Gastrocnemius medialis (tissue), 4 donors: ENCODE measurements around the gene ABCC10. TPM values are rescaled to one million over a fixed set of nuclear protein-coding genes. Genes with fewer than 3 reads are reported as not detected.

Source experiments
- ATAC-seq, 2 donors: fragments of 150-250 bp; one replicate each; pipeline ENCODE4 v1.9.1; 2016
- DNase-seq, 2 donors: peaks; one replicate each; pipeline ENCODE4 v3.0.0-alpha.2; 2019
- H3K27ac ChIP-seq, 4 donors: fragments of 200-600 bp; sonication (generic); 1 replicate in 1 of 4; 2 replicates in 3 of 4; pipeline ENCODE4 v1.5.1; 2016 to 2018; ENCODE audit warnings: mild to moderate bottlenecking in 2 of 4, moderate library complexity in 1 of 4
- H3K27me3 ChIP-seq, 3 donors: fragments of 200-600 bp; sonication (generic) in 2 of 3; 1 replicate in 1 of 3; 2 replicates in 2 of 3; pipeline versions ENCODE4 v1.5.1 to v1.6.0; 2016 to 2019; ENCODE audit warnings: mild to moderate bottlenecking in 1 of 3, moderate library complexity in 1 of 3
- H3K36me3 ChIP-seq, 2 donors: fragments of 200-600 bp; sonication (generic) in 1 of 2; one replicate each; pipeline ENCODE4 v1.5.1; 2017 to 2018
- H3K4me1 ChIP-seq, 2 donors: fragments of 200-600 bp; sonication (generic) in 1 of 2; one replicate each; pipeline ENCODE4 v1.5.1; 2016 to 2017; ENCODE audit warnings: mild to moderate bottlenecking in 2 of 2
- H3K4me3 ChIP-seq, 4 donors: fragments of 200-600 bp; sonication (generic) in 3 of 4; 1 replicate in 1 of 4; 2 replicates in 3 of 4; pipeline ENCODE4 v1.5.1; 2016 to 2019; ENCODE audit warnings: mild to moderate bottlenecking in 2 of 4
- H3K9me3 ChIP-seq, 3 donors: fragments of 200-600 bp; sonication (generic) in 2 of 3; 1 replicate in 1 of 3; 2 replicates in 2 of 3; pipeline ENCODE4 v1.5.1; 2016 to 2019
- POLR2A ChIP-seq, 2 donors: fragments of 450-650 bp; IDR thresholded peaks; one replicate each; pipeline ENCODE4 v1.6.1; 2017; ENCODE audit warnings: antibody characterized with exemption in 2 of 2, mild to moderate bottlenecking in 2 of 2, moderate library complexity in 2 of 2
- in situ Hi-C, 4 donors: fragments of 200-750 bp; cut with MboI; loops; one replicate each; pipeline versions ENCODE4 v1.15.0 to v1.8.0; 2017; ENCODE audit warnings: low sequenced_read_pairs in 4 of 4
- intact Hi-C: fragments of 100-400 bp; cut with DNase I; formaldehyde crosslinking; loops from one replicate; pipeline ENCODE4 v1.15.1; 2023; ENCODE audit warnings: low total_unique reads
- total RNA-seq, 4 donors: library from RNA; depleted of rRNA; stranded (reverse); fragments of >200 nt; gene quantifications; one replicate each; pipeline versions ENCODE4 v1.1.0 to v1.2.3, GENCODE V29; 2016
- TF ChIP-seq, protein P1 (sequence below), 5 experiments: fragments of 450-650 bp in 3 of 5; fragments of 200-600 bp in 2 of 5; sonication (generic) in 2 of 5; IDR thresholded peaks in 4 of 5; conservative IDR thresholded peaks in 1 of 5; 1 replicate in 4 of 5; 2 replicates in 1 of 5; pipeline ENCODE4 v1.5.1; 2016 to 2019; ENCODE audit warnings: antibody characterized with exemption in 5 of 5, mild to moderate bottlenecking in 3 of 5, moderate library complexity in 3 of 5

Gene ABCC10
- total RNA-seq, 4 donors from 2014 or later: 5.3 to 11.8 (median 8.6) TPM

GRCh38 chr6:43435682-43436437, 8.5 kb downstream of the ABCC10 start:
- H3K27ac ChIP-seq: no peak overlapping the region
- H3K27me3 ChIP-seq: no peaks in the 10 kb centered on the region
- ATAC-seq (no peak), DNase-seq (no peak)
- H3K4me3 ChIP-seq: no peak overlapping the region
- in situ Hi-C loops (no loop called here), intact Hi-C loops (no loop called here)
- H3K36me3 ChIP-seq: peaks cover 0 to 40% of the 10 kb centered on the region in 2 donors
- no peaks in the 10 kb centered on the region for H3K4me1 ChIP-seq
- H3K9me3 ChIP-seq: no peaks in the 10 kb centered on the region
- TF ChIP-seq, protein P1, sequence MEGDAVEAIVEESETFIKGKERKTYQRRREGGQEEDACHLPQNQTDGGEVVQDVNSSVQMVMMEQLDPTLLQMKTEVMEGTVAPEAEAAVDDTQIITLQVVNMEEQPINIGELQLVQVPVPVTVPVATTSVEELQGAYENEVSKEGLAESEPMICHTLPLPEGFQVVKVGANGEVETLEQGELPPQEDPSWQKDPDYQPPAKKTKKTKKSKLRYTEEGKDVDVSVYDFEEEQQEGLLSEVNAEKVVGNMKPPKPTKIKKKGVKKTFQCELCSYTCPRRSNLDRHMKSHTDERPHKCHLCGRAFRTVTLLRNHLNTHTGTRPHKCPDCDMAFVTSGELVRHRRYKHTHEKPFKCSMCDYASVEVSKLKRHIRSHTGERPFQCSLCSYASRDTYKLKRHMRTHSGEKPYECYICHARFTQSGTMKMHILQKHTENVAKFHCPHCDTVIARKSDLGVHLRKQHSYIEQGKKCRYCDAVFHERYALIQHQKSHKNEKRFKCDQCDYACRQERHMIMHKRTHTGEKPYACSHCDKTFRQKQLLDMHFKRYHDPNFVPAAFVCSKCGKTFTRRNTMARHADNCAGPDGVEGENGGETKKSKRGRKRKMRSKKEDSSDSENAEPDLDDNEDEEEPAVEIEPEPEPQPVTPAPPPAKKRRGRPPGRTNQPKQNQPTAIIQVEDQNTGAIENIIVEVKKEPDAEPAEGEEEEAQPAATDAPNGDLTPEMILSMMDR (IDR thresholded peaks at IDR 0.05 in 4 of 5, conservative IDR thresholded peaks at IDR 0.05 in 1 of 5): no peak
- no peak for TF ChIP-seq POLR2A (IDR thresholded peaks at IDR 0.05)

GRCh38 chr6:43436577-43437282, 9.4 kb downstream of the ABCC10 start:
- ATAC-seq (no peak), DNase-seq (no peak)
- Histone ChIP-seq H3K27me3 (no peaks in the 10 kb centered on the region), H3K36me3 (peaks cover 0 to 49% of the 10 kb centered on the region in 2 donors), H3K9me3 (no peaks in the 10 kb centered on the region), H3K27ac (no peak overlapping the region), H3K4me3 (no peak overlapping the region), H3K4me1 (no peaks in the 10 kb centered on the region)
- intact Hi-C loops: no loop called here
- TF ChIP-seq POLR2A (IDR thresholded peaks at IDR 0.05): no peak
- TF ChIP-seq, protein P1 (IDR thresholded peaks at IDR 0.05 in 4 of 5, conservative IDR thresholded peaks at IDR 0.05 in 1 of 5): no peak
- in situ Hi-C loops: no loop called here

- Histone ChIP-seq H3K4me3 (no peak overlapping the region), H3K9me3 (no peaks in the 10 kb centered on the region), H3K4me1 (no peaks in the 10 kb centered on the region), H3K27me3 (no peaks in the 10 kb centered on the region), H3K27ac (no peak overlapping the region), H3K36me3 (peaks cover 0 to 52% of the 10 kb centered on the region in 2 donors)
- ATAC-seq (no peak), DNase-seq (no peak)
- in situ Hi-C loops: no loop called here
- intact Hi-C loops: no loop called here
- no peak for TF ChIP-seq POLR2A (IDR thresholded peaks at IDR 0.05)
Observed at GRCh38 chr6:43437700-43438099, 10.4 kb downstream of the ABCC10 start.

- Histone ChIP-seq H3K4me3 (no peak overlapping the region), H3K36me3 (peaks cover 0 to 93% of the 10 kb centered on the region in 2 donors), H3K9me3 (no peaks in the 10 kb centered on the region), H3K4me1 (no peaks in the 10 kb centered on the region), H3K27me3 (no peaks in the 10 kb centered on the region), H3K27ac (no peak overlapping the region)
- ATAC-seq (no peak), DNase-seq (no peak)
- in situ Hi-C loops (no loop called here), intact Hi-C loops (no loop called here)
- TF ChIP-seq, protein P1 (IDR thresholded peaks at IDR 0.05 in 4 of 5, conservative IDR thresholded peaks at IDR 0.05 in 1 of 5): no peak
- no peak for TF ChIP-seq POLR2A (IDR thresholded peaks at IDR 0.05)
Observed at GRCh38 chr6:43442935-43443334, 15.6 kb downstream of the ABCC10 start.

- Histone ChIP-seq H3K27me3 (no peaks in the 10 kb centered on the region), H3K27ac (no peak overlapping the region), H3K4me3 (no peak overlapping the region), H3K4me1 (no peaks in the 10 kb centered on the region), H3K9me3 (no peaks in the 10 kb centered on the region), H3K36me3 (peaks cover 0 to 92% of the 10 kb centered on the region in 2 donors)
- ATAC-seq (no peak), DNase-seq (no peak)
- in situ Hi-C loops (no loop called here), intact Hi-C loops (no loop called here)
- TF ChIP-seq, protein P1 (IDR thresholded peaks at IDR 0.05 in 4 of 5, conservative IDR thresholded peaks at IDR 0.05 in 1 of 5): no peak
- no peak for TF ChIP-seq POLR2A (IDR thresholded peaks at IDR 0.05)
Observed at GRCh38 chr6:43444036-43444435, 16.7 kb downstream of the ABCC10 start.
